HEK293 (cell line): Measurements from ENCODE around the gene GSAP.

ENCODE experiments used
- CTCF ChIA-PET: fragments of 350-600 bp; formaldehyde crosslinking; extraction: SDS; loops from one replicate; lab custom pipeline; 2021; ENCODE audit warnings: antibody characterized with exemption; lab: Yijun Ruan, JAX
- POLR2A ChIA-PET: fragments of 300-600 bp; formaldehyde crosslinking; extraction: SDS; loops from one replicate; lab custom pipeline; 2020; ENCODE audit warnings: antibody characterized with exemption, inconsistent platforms; lab: Yijun Ruan, JAX
- H3K27ac ChIP-seq: fragments of 200-500 bp; sonication (Bioruptor generic); 2 replicates; pipeline ENCODE4 v1.5.1; 2014; ENCODE audit warnings: low read depth, low read length, control low read depth, inconsistent platforms; ENCODE audit errors: extremely low read depth
- H3K36me3 ChIP-seq, 2 experiments: fragments of 200-500 bp in 1 of 2; sonication (Bioruptor generic) in 1 of 2; 1 replicate in 1 of 2; 2 replicates in 1 of 2; pipeline ENCODE4 v1.5.1; 2014 to 2017; ENCODE audit warnings: inconsistent platforms in 2 of 2, low read length in 2 of 2; ENCODE audit not compliant: control insufficient read depth in 2 of 2, insufficient read depth in 1 of 2
- H3K4me1 ChIP-seq: fragments of 200-500 bp; sonication (Bioruptor generic); 2 replicates; pipeline ENCODE4 v1.5.1; 2014; ENCODE audit warnings: mild to moderate bottlenecking, low read length, inconsistent platforms; ENCODE audit not compliant: control insufficient read depth, insufficient read depth
- H3K4me3 ChIP-seq: 2 replicates; pipeline ENCODE4 v1.5.1; 2011; ENCODE audit warnings: low read depth, mild to moderate bottlenecking, control low read depth, low read length, moderate library complexity
- H3K9me3 ChIP-seq: fragments of 200-500 bp; sonication (Bioruptor generic); 2 replicates; pipeline ENCODE4 v1.5.1; 2014; ENCODE audit warnings: low read depth, low read length, inconsistent platforms; ENCODE audit not compliant: control insufficient read depth, insufficient read depth
- GFI1B ChIP-seq: fragments of 450-650 bp; formaldehyde crosslinking; IDR thresholded peaks from 2 replicates; pipeline ENCODE4 v1.5.1; 2016; ENCODE audit warnings: missing biosample characterization, missing genetic modification characterization
- HOXD13 ChIP-seq: sonication (generic); formaldehyde crosslinking; IDR thresholded peaks from 2 replicates; pipeline ENCODE4 v1.8.0; 2022; ENCODE audit warnings: missing genetic modification reagents, borderline replicate concordance
- KLF16 ChIP-seq: fragments of 450-650 bp; formaldehyde crosslinking; IDR thresholded peaks from 2 replicates; pipeline ENCODE4 v1.5.1; 2017; ENCODE audit warnings: missing biosample characterization, missing genetic modification characterization
- TRIM28 ChIP-seq: IDR thresholded peaks from 2 replicates; pipeline ENCODE4 v1.6.1; 2011; ENCODE audit warnings: low read length, control low read depth, borderline replicate concordance
- ZBTB1 ChIP-seq: fragments of 450-650 bp; formaldehyde crosslinking; IDR thresholded peaks from 2 replicates; pipeline ENCODE4 v1.5.1; 2016; ENCODE audit warnings: missing biosample characterization, missing genetic modification characterization
- ZNF132 ChIP-seq: fragments of 450-650 bp; formaldehyde crosslinking; IDR thresholded peaks from 2 replicates; pipeline ENCODE4 v1.5.1; 2017; ENCODE audit warnings: missing biosample characterization, missing genetic modification characterization, borderline replicate concordance
- ZNF175 ChIP-seq: fragments of 450-650 bp; formaldehyde crosslinking; IDR thresholded peaks from 2 replicates; pipeline ENCODE4 v1.5.1; 2016; ENCODE audit warnings: missing biosample characterization, missing genetic modification characterization
- ZNF211 ChIP-seq: fragments of 450-650 bp; formaldehyde crosslinking; IDR thresholded peaks from 2 replicates; pipeline ENCODE4 v1.5.1; 2016; ENCODE audit warnings: low read depth, missing biosample characterization, missing genetic modification characterization
- ZNF433 ChIP-seq: fragments of 450-650 bp; formaldehyde crosslinking; IDR thresholded peaks from 2 replicates; pipeline ENCODE4 v1.5.1; 2016; ENCODE audit warnings: missing biosample characterization, missing genetic modification characterization, low read depth
- ZNF48 ChIP-seq: fragments of 450-650 bp; formaldehyde crosslinking; IDR thresholded peaks from 2 replicates; pipeline ENCODE4 v1.5.1; 2016; ENCODE audit warnings: missing biosample characterization, missing genetic modification characterization
- ZNF621 ChIP-seq: fragments of 450-650 bp; formaldehyde crosslinking; IDR thresholded peaks from 2 replicates; pipeline ENCODE4 v1.5.1; 2017; ENCODE audit warnings: missing biosample characterization, missing genetic modification characterization
- ZNF830 ChIP-seq: fragments of 450-650 bp; IDR thresholded peaks from 2 replicates; pipeline ENCODE4 v1.5.0; 2018; ENCODE audit warnings: missing biosample characterization, missing genetic modification characterization, low read depth, mild to moderate bottlenecking, moderate library complexity
- TF ChIP-seq, protein P1 (sequence below): fragments of 450-650 bp; formaldehyde crosslinking; IDR thresholded peaks from 2 replicates; pipeline ENCODE4 v1.5.1; 2017; ENCODE audit warnings: missing biosample characterization, mild to moderate bottlenecking, missing genetic modification characterization, moderate library complexity
- TF ChIP-seq, protein P2 (sequence below): fragments of 450-650 bp; formaldehyde crosslinking; IDR thresholded peaks from 2 replicates; pipeline ENCODE4 v1.5.1; 2016; ENCODE audit warnings: missing biosample characterization, missing genetic modification characterization
- TF ChIP-seq, protein P3 (sequence below): fragments of 450-650 bp; formaldehyde crosslinking; IDR thresholded peaks from 2 replicates; pipeline ENCODE4 v1.5.1; 2016; ENCODE audit warnings: missing biosample characterization, missing genetic modification characterization
- TF ChIP-seq, protein P4 (sequence below): fragments of 450-650 bp; IDR thresholded peaks from 2 replicates; pipeline ENCODE4 v1.5.1; 2018; ENCODE audit warnings: missing biosample characterization, mild to moderate bottlenecking, missing genetic modification characterization
- TF ChIP-seq, protein P5 (sequence below): fragments of 450-650 bp; formaldehyde crosslinking; IDR thresholded peaks from 2 replicates; pipeline ENCODE4 v1.5.1; 2016; ENCODE audit warnings: missing biosample characterization, missing genetic modification characterization
- TF ChIP-seq, protein P6 (sequence below): fragments of 450-650 bp; formaldehyde crosslinking; IDR thresholded peaks from 2 replicates; pipeline ENCODE4 v1.5.1; 2016; ENCODE audit warnings: missing biosample characterization, missing genetic modification characterization

GSAP gene

DNA sequence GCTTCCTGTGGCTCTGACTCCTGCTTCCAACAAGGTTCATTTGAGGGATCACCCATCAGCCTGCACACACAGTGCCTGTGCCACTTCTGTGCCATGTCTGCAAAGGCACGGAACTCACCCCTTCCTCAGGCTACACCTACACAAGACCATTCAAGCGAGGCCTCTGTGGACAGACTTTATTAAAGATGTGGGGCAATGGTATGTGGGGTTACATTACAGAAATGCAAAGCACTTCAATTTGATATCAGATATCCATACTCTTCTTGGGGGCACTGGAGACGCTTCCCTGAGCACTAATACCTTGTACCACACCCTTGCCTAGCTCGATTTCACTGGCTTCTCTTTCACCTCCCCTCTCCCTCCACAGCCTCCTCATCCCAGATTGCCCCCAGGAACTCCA, 132.1 kb downstream of the GSAP start (continued):
- TF ChIP-seq, protein P1, sequence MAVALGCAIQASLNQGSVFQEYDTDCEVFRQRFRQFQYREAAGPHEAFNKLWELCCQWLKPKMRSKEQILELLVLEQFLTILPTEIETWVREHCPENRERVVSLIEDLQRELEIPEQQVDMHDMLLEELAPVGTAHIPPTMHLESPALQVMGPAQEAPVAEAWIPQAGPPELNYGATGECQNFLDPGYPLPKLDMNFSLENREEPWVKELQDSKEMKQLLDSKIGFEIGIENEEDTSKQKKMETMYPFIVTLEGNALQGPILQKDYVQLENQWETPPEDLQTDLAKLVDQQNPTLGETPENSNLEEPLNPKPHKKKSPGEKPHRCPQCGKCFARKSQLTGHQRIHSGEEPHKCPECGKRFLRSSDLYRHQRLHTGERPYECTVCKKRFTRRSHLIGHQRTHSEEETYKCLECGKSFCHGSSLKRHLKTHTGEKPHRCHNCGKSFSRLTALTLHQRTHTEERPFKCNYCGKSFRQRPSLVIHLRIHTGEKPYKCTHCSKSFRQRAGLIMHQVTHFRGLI (tag by site-specific recombination), result no peak
- TF ChIP-seq HOXD13 (CRISPR knock-in tag), result no peak

DNA sequence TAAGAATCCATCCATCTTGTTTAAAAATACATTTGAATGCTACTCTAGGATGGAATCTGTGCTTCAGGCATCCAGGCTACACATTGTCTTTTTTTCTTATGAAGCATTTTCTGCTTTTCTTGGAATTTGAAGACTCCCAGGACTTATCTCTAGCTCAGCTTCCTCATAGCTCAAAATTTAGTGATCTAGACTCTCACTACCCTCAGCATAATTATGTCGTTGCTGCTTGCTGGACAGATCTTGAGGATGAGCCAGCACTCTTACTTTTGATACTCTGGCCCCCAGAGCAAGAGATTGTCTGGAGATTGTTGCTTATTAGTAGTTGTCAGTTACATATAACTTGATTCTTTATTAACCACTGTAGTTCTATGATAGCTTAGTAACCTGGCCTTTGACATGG, 133.3 kb downstream of the GSAP start:
- Histone ChIP-seq H3K4me3 (no peak overlapping the region), H3K36me3 (no peaks in the 10 kb centered on the region), H3K9me3 (no peaks in the 10 kb centered on the region), H3K4me1 (no peaks in the 10 kb centered on the region), H3K27ac (no peak overlapping the region)
- ChIA-PET CTCF (no interaction called here), POLR2A (no interaction called here)
- TF ChIP-seq, protein P2, sequence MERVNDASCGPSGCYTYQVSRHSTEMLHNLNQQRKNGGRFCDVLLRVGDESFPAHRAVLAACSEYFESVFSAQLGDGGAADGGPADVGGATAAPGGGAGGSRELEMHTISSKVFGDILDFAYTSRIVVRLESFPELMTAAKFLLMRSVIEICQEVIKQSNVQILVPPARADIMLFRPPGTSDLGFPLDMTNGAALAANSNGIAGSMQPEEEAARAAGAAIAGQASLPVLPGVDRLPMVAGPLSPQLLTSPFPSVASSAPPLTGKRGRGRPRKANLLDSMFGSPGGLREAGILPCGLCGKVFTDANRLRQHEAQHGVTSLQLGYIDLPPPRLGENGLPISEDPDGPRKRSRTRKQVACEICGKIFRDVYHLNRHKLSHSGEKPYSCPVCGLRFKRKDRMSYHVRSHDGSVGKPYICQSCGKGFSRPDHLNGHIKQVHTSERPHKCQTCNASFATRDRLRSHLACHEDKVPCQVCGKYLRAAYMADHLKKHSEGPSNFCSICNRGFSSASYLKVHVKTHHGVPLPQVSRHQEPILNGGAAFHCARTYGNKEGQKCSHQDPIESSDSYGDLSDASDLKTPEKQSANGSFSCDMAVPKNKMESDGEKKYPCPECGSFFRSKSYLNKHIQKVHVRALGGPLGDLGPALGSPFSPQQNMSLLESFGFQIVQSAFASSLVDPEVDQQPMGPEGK, result no peak
- TF ChIP-seq, protein P3, sequence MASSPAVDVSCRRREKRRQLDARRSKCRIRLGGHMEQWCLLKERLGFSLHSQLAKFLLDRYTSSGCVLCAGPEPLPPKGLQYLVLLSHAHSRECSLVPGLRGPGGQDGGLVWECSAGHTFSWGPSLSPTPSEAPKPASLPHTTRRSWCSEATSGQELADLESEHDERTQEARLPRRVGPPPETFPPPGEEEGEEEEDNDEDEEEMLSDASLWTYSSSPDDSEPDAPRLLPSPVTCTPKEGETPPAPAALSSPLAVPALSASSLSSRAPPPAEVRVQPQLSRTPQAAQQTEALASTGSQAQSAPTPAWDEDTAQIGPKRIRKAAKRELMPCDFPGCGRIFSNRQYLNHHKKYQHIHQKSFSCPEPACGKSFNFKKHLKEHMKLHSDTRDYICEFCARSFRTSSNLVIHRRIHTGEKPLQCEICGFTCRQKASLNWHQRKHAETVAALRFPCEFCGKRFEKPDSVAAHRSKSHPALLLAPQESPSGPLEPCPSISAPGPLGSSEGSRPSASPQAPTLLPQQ (tag by site-specific recombination), result no peak
- TF ChIP-seq ZNF132 (tag by site-specific recombination) (no peak), ZNF830 (tag by site-specific recombination) (no peak)

DNA sequence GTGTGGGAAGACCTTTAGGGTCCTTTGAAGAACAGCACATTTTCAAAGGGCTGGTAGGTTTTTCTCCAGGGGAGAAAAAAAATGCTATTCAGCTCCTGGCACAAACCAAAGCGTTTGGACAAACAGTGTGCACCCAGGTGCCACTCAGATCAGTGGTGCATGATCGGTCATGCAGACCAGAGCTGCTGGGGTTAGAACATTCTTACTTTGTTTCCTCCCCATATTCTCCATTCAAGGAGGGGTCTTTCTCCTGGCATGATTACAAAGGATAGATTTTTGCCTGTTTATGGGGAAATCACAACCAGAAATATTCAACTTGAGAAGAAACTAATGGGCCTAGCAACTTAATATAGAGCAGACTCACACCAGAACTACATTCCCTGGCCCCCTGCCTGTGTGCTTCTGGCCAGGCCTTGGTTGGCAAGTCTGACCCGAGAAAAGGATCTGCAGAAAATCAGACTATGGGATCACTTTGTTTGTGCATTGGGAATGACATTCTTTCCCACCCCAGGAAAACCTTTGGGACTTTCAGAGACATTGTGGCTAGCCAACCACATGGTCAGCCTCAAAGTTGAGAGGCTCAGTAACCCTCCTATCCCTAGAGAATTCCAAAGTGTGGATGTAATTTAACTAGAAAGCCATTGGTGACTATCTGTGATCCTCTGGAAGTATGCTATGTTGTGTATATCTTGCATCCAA, 134.2 kb downstream of the GSAP start:
- Histone ChIP-seq H3K36me3 (no peaks in the 10 kb centered on the region), H3K27ac (no peak overlapping the region), H3K9me3 (no peaks in the 10 kb centered on the region), H3K4me1 (no peaks in the 10 kb centered on the region), H3K4me3 (no peak overlapping the region)
- ChIA-PET CTCF (no interaction called here), POLR2A (no interaction called here)
- TF ChIP-seq, protein P4, sequence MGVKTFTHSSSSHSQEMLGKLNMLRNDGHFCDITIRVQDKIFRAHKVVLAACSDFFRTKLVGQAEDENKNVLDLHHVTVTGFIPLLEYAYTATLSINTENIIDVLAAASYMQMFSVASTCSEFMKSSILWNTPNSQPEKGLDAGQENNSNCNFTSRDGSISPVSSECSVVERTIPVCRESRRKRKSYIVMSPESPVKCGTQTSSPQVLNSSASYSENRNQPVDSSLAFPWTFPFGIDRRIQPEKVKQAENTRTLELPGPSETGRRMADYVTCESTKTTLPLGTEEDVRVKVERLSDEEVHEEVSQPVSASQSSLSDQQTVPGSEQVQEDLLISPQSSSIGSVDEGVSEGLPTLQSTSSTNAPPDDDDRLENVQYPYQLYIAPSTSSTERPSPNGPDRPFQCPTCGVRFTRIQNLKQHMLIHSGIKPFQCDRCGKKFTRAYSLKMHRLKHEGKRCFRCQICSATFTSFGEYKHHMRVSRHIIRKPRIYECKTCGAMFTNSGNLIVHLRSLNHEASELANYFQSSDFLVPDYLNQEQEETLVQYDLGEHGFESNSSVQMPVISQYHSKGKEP, result no peak
- TF ChIP-seq, protein P5, sequence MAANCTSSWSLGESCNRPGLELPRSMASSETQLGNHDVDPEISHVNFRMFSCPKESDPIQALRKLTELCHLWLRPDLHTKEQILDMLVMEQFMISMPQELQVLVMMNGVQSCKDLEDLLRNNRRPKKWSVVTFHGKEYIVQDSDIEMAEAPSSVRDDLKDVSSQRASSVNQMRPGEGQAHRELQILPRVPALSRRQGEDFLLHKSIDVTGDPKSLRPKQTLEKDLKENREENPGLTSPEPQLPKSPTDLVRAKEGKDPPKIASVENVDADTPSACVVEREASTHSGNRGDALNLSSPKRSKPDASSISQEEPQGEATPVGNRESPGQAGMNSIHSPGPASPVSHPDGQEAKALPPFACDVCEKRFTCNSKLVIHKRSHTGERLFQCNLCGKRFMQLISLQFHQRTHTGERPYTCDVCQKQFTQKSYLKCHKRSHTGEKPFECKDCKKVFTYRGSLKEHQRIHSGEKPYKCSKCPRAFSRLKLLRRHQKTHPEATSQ (tag by site-specific recombination), result no peak
- TF ChIP-seq ZNF48 (tag by site-specific recombination), result no peak
- TF ChIP-seq GFI1B, result no peak
- no peak for TF ChIP-seq ZBTB1 (tag by site-specific recombination)
- TF ChIP-seq, protein P6, sequence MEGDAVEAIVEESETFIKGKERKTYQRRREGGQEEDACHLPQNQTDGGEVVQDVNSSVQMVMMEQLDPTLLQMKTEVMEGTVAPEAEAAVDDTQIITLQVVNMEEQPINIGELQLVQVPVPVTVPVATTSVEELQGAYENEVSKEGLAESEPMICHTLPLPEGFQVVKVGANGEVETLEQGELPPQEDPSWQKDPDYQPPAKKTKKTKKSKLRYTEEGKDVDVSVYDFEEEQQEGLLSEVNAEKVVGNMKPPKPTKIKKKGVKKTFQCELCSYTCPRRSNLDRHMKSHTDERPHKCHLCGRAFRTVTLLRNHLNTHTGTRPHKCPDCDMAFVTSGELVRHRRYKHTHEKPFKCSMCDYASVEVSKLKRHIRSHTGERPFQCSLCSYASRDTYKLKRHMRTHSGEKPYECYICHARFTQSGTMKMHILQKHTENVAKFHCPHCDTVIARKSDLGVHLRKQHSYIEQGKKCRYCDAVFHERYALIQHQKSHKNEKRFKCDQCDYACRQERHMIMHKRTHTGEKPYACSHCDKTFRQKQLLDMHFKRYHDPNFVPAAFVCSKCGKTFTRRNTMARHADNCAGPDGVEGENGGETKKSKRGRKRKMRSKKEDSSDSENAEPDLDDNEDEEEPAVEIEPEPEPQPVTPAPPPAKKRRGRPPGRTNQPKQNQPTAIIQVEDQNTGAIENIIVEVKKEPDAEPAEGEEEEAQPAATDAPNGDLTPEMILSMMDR (tag by site-specific recombination), result no peak
- no peak for TF ChIP-seq KLF16 (tag by site-specific recombination)
- no peak for TF ChIP-seq ZNF621
- no peak for TF ChIP-seq ZNF433
- no peak for TF ChIP-seq TRIM28
- TF ChIP-seq ZNF211 (tag by site-specific recombination), result no peak
- no peak for TF ChIP-seq ZNF175 (tag by site-specific recombination)
